ENCODE measurements around the gene DLX5.

DNA sequence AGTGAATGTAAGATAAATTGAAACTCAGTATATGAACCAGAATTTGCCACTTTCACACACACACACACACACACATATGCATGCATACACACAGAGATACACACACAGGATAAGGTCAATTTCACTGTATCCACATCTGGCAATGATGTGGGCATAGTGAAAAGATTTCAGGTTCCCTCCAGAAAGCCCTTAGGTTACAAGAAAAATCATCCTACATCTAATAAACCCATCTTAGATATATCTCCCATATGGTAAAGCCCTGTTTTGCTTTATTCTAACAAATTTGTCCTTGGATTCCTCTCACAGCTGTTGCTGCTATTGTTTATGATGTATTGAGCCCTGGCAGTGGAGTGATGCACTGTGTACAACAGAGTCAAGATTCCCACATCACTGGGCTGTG is 47.2 kb downstream of the DLX5 start:
- TF ChIP-seq CTCF (IDR thresholded peaks at IDR 0.05): no peak
- no peak for TF ChIP-seq POLR2A (IDR thresholded peaks at IDR 0.05)
